Osteoblast (primary cell): ENCODE measurements around the gene OBSCN. TPM values are rescaled to one million over a fixed set of nuclear protein-coding genes. Genes with fewer than 3 reads are reported as not detected.

Source experiments
- DNase-seq: peaks from one replicate; pipeline ENCODE4 v3.0.0; 2011; ENCODE audit warnings: low spot score, mixed read lengths; ENCODE audit not compliant: insufficient read length; ENCODE audit errors: missing footprints
- H2AFZ ChIP-seq: 2 replicates; pipeline ENCODE4 v1.6.0; 2011; ENCODE audit warnings: mild to moderate bottlenecking, low read length
- H3K27ac ChIP-seq: 2 replicates; pipeline ENCODE4 v1.5.1; 2011; ENCODE audit warnings: mild to moderate bottlenecking, low read depth, low read length, moderate library complexity
- H3K27me3 ChIP-seq: 2 replicates; pipeline ENCODE4 v1.6.0; 2012; ENCODE audit warnings: mild to moderate bottlenecking, control low read depth, inconsistent platforms, low read length, moderate library complexity; ENCODE audit not compliant: insufficient read depth
- H3K36me3 ChIP-seq: 2 replicates; pipeline ENCODE4 v1.5.1; 2011; ENCODE audit warnings: mild to moderate bottlenecking, low read length, control low read depth, moderate library complexity; ENCODE audit not compliant: insufficient read depth
- H3K4me1 ChIP-seq: 2 replicates; pipeline ENCODE4 v1.5.1; 2011; ENCODE audit warnings: mild to moderate bottlenecking, low read length, control low read depth, moderate library complexity; ENCODE audit not compliant: insufficient read depth
- H3K4me2 ChIP-seq: 2 replicates; pipeline ENCODE4 v1.6.0; 2011; ENCODE audit warnings: mild to moderate bottlenecking, low read length; ENCODE audit not compliant: insufficient read depth
- H3K4me3 ChIP-seq: fragments of 200-600 bp; sonication (generic); 3 replicates; pipeline ENCODE4 v1.5.1; 2012; ENCODE audit warnings: mild to moderate bottlenecking, low read length, inconsistent platforms; ENCODE audit not compliant: insufficient read depth
- H3K79me2 ChIP-seq: 2 replicates; pipeline ENCODE4 v1.6.0; 2012; ENCODE audit warnings: mild to moderate bottlenecking, low read length, control low read depth, inconsistent platforms; ENCODE audit not compliant: insufficient read depth
- H3K9me3 ChIP-seq: 2 replicates; pipeline ENCODE4 v1.5.1; 2011; ENCODE audit warnings: low read depth, low read length, control low read depth
- H4K20me1 ChIP-seq: 2 replicates; pipeline ENCODE4 v1.6.0; 2012; ENCODE audit warnings: mild to moderate bottlenecking, low read length, control low read depth; ENCODE audit not compliant: insufficient read depth
- CTCF ChIP-seq: IDR thresholded peaks from 2 replicates; pipeline ENCODE4 v1.5.1; 2011; ENCODE audit warnings: mild to moderate bottlenecking, low read depth, low read length, moderate library complexity; ENCODE audit errors: extremely low read depth
- total RNA-seq: library from RNA; depleted of rRNA; stranded (reverse); fragments of >200 nt; gene quantifications from 2 replicates; pipeline ENCODE4 v1.2.3, GENCODE V29; 2012

OBSCN gene
- total RNA-seq, 1 donor = 2.9 TPM

- Histone ChIP-seq H3K36me3 (no peaks in the 10 kb centered on the region), H3K4me1 (no peaks in the 10 kb centered on the region), H3K79me2 (no peaks in the 10 kb centered on the region), H3K4me3 (no peak overlapping the region), H4K20me1 (no peaks in the 10 kb centered on the region), H3K27me3 (peaks cover 3% of the 10 kb centered on the region), H2AFZ (no peak overlapping the region), H3K27ac (no peak overlapping the region), H3K9me3 (no peaks in the 10 kb centered on the region), H3K4me2 (no peak overlapping the region)
- TF ChIP-seq CTCF = no peak
- peak; percentile 81 for DNase-seq
Observed at GRCh38 chr1:228214921-228215662, 7.2 kb downstream of the OBSCN start.

GRCh38 chr1:228215663-228216116 is 7.8 kb downstream of the OBSCN start:
- no peak for TF ChIP-seq CTCF
- H4K20me1 ChIP-seq = no peaks in the 10 kb centered on the region
- no peak overlapping the region for H2AFZ ChIP-seq
- H3K4me2 ChIP-seq = no peak overlapping the region
- H3K36me3 ChIP-seq = no peaks in the 10 kb centered on the region
- peak; percentile 45 for DNase-seq
- no peaks in the 10 kb centered on the region for H3K4me1 ChIP-seq
- no peaks in the 10 kb centered on the region for H3K9me3 ChIP-seq
- peaks cover 3% of the 10 kb centered on the region for H3K27me3 ChIP-seq
- no peak overlapping the region for H3K27ac ChIP-seq
- no peak overlapping the region for H3K4me3 ChIP-seq
- H3K79me2 ChIP-seq = no peaks in the 10 kb centered on the region

GRCh38 chr1:228216371-228217320 is 8.8 kb downstream of the OBSCN start:
- Histone ChIP-seq H2AFZ (no peak overlapping the region), H4K20me1 (no peaks in the 10 kb centered on the region), H3K27me3 (peaks cover 3% of the 10 kb centered on the region), H3K36me3 (no peaks in the 10 kb centered on the region), H3K4me1 (no peaks in the 10 kb centered on the region), H3K9me3 (no peaks in the 10 kb centered on the region), H3K4me2 (no peak overlapping the region), H3K4me3 (no peak overlapping the region), H3K27ac (no peak overlapping the region), H3K79me2 (no peaks in the 10 kb centered on the region)
- peak; percentile 72 for DNase-seq
- TF ChIP-seq CTCF = no peak
